ENCODE data around the gene CIART. TPM values are rescaled to one million over a fixed set of nuclear protein-coding genes. Genes with fewer than 3 reads are reported as not detected.
A peak's percentile ranks its signal among the peaks of the same experiment; 100 is the strongest.
"Not testable (repeated sequence)": the region's sequence is repeated elsewhere in the genome, so short reads cannot be mapped to it uniquely, and the experiment has no call there.

Gene CIART
- total RNA-seq, 1 experiment from 2014 or later: not detected

DNA sequence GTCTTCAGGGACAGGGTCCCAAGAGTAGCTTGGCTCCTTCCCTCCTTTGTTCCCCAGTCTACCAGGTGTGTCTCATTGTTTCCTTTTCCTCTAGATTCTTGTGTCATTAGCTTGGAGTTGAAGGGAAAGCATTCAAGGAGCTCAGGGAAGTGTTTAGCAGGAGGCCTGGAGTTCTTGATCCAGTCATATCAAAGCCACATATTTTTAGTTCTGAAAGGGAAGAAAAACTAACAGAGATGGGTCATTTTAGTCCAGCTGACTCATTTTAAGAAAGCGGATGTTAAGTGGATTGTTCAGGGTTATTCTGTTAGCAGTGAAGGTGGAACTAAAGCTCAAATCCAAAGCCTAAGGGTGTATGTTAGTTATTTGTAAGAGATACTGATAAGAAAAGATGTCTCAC, 9.0 kb upstream of the CIART start:
- Histone ChIP-seq H3K4me1 (0 out of 2 replicates have a peak, but pooled peaks cover 2% of the 10 kb centered on the region), H3K36me3 (no peaks in the 10 kb centered on the region), H3K27ac (no peak overlapping the region), H3K9me3 (replicated peaks) (no peaks in the 10 kb centered on the region), H3K27me3 (no peaks in the 10 kb centered on the region), H3K4me3 (no peak overlapping the region)
- no peak for DNase-seq

GRCh38 chr1:150280138-150280707, 2.1 kb upstream of the CIART start:
- Histone ChIP-seq H3K27ac (no peak overlapping the region), H3K27me3 (no peaks in the 10 kb centered on the region), H3K9me3 (replicated peaks) (no peaks in the 10 kb centered on the region), H3K4me1 (no peaks in the 10 kb centered on the region), H3K4me3 (no peak overlapping the region), H3K36me3 (no peaks in the 10 kb centered on the region)
- no peak for DNase-seq

DNA sequence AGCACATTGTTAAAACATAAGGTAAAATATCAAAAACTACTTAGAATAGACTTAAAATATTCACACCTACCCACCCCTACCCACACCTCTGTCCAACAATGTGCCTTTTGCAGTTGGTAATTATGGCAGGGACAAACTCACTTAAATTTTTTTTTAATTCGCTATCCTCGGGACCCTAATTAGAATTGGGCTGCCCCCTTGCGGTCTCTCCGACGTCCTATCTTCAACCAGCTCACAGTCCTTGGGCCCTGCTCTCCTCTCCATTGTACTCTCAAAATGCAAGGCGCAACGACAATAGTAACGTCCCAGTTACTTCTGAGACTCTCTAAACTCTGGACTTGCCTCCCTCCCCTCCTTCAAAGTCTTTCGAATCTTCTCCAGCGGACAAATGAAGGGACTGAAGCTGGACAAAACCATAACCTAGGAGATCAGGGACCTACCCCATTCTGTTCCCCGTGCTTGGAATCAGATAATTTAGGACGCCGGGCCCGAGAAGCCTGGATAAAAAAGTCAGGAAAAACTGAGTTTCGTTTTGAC, 1.1 kb upstream of the CIART start:
- Histone ChIP-seq H3K4me3 (no peak overlapping the region), H3K27me3 (no peaks in the 10 kb centered on the region; the same call in 1 of the 2 replicates), H3K27ac (no peak overlapping the region), H3K36me3 (no peaks in the 10 kb centered on the region), H3K4me1 (no peaks in the 10 kb centered on the region), H3K9me3 (replicated peaks) (no peaks in the 10 kb centered on the region)
- DNase-seq: no peak

GRCh38 chr1:150282558-150282958, 204 bp downstream of the CIART start:
- Histone ChIP-seq H3K36me3 (no peaks in the 10 kb centered on the region), H3K4me3 (no peak overlapping the region), H3K9me3 (replicated peaks) (no peaks in the 10 kb centered on the region), H3K27me3 (no peaks in the 10 kb centered on the region; the same call in 1 of the 2 replicates), H3K27ac (no peak overlapping the region), H3K4me1 (no peaks in the 10 kb centered on the region)
- no peak for DNase-seq

- H3K4me1 ChIP-seq: no peaks in the 10 kb centered on the region
- no peak for DNase-seq
- no peak overlapping the region for H3K4me3 ChIP-seq
These were observed 906 bp downstream of the CIART start for GRCh38 chr1:150283260-150283659.

GRCh38 chr1:150288382-150288781, 6.0 kb downstream of the CIART start:
- peaks cover 5% of the 10 kb centered on the region; the same call in 1 of the 2 replicates for H3K27me3 ChIP-seq
- H3K27ac ChIP-seq: no peak overlapping the region
- no peak overlapping the region for H3K4me3 ChIP-seq
- no peaks in the 10 kb centered on the region for H3K4me1 ChIP-seq
- no peaks in the 10 kb centered on the region for H3K36me3 ChIP-seq
- DNase-seq: no peak
- no peaks in the 10 kb centered on the region for H3K9me3 ChIP-seq (replicated peaks)

More at GRCh38 chr1:150283260-150283659, 906 bp downstream of the CIART start:
- no peak overlapping the region for H3K27ac ChIP-seq
- peaks cover under 1% of the 10 kb centered on the region; the same call in 1 of the 2 replicates for H3K27me3 ChIP-seq
- no peaks in the 10 kb centered on the region for H3K36me3 ChIP-seq
- H3K9me3 ChIP-seq (replicated peaks): no peaks in the 10 kb centered on the region

DNA sequence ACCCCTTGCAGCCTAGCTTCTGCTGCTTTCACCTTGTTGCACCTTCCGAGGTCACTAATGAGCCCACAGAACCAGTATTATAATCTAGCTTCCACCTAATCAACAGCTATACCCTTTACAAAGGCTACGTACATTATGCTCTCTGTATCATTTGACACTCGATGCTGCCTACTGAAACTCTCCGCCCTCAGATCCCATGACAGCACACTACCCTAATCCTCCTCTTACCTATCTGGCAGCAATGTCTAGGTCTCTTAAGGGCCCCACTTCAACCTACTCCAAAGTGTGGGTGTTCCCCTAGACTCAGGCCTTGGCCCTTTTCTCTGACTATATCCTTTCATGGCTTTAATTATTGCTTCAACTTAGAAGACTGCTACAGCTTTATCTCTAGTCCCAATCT, 6.5 kb downstream of the CIART start:
- H3K9me3 ChIP-seq (replicated peaks): no peaks in the 10 kb centered on the region
- H3K4me1 ChIP-seq: no peaks in the 10 kb centered on the region
- no peak for DNase-seq
- no peak overlapping the region for H3K27ac ChIP-seq
- no peaks in the 10 kb centered on the region for H3K36me3 ChIP-seq
- H3K27me3 ChIP-seq: peaks cover 5% of the 10 kb centered on the region; the same call in 1 of the 2 replicates
- no peak overlapping the region for H3K4me3 ChIP-seq

DNA sequence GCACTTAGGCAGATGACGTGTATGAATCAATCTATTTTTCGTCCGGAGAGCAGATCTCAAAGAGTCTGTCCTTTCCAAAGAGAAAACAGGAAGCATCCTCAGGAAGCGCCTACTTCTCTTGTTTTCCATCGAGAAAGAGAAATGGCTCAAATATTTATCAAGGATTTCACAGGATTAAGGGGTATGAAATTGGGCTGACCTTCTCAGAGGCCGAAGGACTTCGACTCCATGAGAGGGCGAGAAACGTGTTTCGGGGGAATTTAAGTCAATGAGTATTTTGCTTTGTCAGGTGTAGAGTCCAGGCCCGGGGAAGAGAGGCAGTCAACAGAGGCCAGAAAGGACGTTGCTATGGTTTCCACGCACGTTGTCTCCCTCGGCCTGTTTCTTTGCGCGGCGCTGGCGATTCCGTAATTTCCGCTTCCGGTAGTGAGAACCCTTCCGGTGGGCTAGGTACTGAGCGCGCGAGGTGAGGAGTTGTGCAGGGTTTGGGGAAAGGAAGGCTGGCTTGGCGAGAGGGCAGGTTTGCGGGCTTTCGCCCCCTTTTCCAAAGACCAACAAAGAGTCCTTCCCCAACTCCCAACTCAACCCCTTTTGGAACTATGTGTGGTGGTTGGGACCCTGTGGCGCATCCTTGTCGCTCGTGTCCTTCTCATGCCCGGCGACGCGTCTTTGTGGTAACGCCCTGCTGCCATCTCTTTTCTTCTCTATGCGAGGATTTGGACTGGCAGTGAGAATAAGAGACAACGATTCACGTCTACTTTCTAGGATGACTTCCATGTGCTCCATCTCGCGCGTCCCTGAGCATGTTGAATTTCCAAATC, 11.3 kb downstream of the CIART start, which contains the start of gene MRPS21:
MRPS21 (plus strand) TSS at position 429 of the 821 bp plus-strand sequence. CDS start 506 bp downstream, outside the sequence.
- peak within 1 kb of the TSS; percentile 37 for H3K27ac ChIP-seq
- H3K27me3 ChIP-seq: peaks cover under 1% of the 10 kb centered on the region; the same call in 1 of the 2 replicates
- H3K36me3 ChIP-seq: peaks cover 12% of the 10 kb centered on the region
- DNase-seq: peak; percentile 86 to 90
- H3K9me3 ChIP-seq (replicated peaks): no peaks in the 10 kb centered on the region
- peak within 1 kb of the TSS; percentile 71 for H3K4me3 ChIP-seq
- no peaks in the 10 kb centered on the region for H3K4me1 ChIP-seq

GRCh38 chr1:150295476-150295875, 13.1 kb downstream of the CIART start:
- Histone ChIP-seq H3K27ac (no peak overlapping the region), H3K4me3 (no peak overlapping the region), H3K27me3 (no peaks in the 10 kb centered on the region), H3K4me1 (no peaks in the 10 kb centered on the region), H3K9me3 (replicated peaks) (no peaks in the 10 kb centered on the region), H3K36me3 (peaks cover 14% of the 10 kb centered on the region)
- no peak for DNase-seq

- no peaks in the 10 kb centered on the region for H3K4me1 ChIP-seq
- no peaks in the 10 kb centered on the region for H3K27me3 ChIP-seq
- H3K4me3 ChIP-seq: no peak overlapping the region
- no peaks in the 10 kb centered on the region for H3K9me3 ChIP-seq (replicated peaks)
- no peak overlapping the region for H3K27ac ChIP-seq
- DNase-seq: no peak
- H3K36me3 ChIP-seq: peaks cover 30% of the 10 kb centered on the region
These were observed 17.4 kb downstream of the CIART start for GRCh38 chr1:150299716-150300115.

DNA sequence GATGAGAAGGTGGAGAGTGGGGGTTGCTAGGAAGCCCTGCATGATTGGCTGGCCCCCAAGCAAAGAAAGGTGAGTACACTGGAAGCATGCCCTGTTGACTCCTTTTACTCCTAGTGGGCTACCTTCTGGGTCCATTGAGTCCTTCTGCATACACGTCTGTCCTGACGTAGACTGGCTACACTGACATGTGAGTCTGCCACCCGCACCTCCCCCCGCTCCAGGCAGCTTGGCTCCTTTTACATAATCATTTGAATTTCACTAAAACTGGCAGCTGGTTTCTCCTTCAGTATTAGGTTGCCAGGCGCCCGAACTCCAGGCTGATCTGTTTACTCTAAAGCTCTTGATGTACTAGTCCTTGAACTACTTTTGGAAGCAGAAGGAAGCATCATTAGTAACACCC, 20.0 kb downstream of the CIART start:
- Histone ChIP-seq H3K27ac (no peak overlapping the region), H3K27me3 (no peaks in the 10 kb centered on the region), H3K36me3 (peaks cover 20% of the 10 kb centered on the region), H3K4me3 (no peak overlapping the region), H3K9me3 (replicated peaks) (no peaks in the 10 kb centered on the region), H3K4me1 (no peaks in the 10 kb centered on the region)
- DNase-seq: no peak

GRCh38 chr1:150302902-150303301, 20.5 kb downstream of the CIART start:
- Histone ChIP-seq H3K27ac (no peak overlapping the region), H3K4me1 (no peaks in the 10 kb centered on the region), H3K4me3 (no peak overlapping the region), H3K27me3 (no peaks in the 10 kb centered on the region), H3K9me3 (replicated peaks) (no peaks in the 10 kb centered on the region), H3K36me3 (peaks cover 23% of the 10 kb centered on the region)
- DNase-seq: no peak

DNA sequence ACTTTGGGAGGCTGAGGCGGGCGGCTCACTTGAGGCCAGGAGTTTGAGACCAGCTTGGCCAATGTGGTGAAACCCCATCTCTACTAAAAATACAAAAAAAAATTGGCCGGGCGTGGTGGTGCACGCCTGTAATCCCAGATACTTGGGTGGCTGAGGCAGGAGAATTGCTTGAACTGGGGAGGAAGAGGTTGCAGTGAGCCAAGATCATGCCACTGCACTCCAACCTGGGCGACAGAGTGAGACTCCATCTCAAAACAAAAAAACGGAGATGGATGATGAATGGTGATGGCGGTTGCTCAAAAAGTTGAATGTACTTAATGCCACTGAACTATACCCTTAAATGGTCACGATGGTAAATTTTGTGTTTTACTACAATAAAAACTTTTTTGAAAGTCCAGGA, 26.2 kb downstream of the CIART start:
- not testable (repeated sequence) for H3K27ac ChIP-seq; H3K9me3 ChIP-seq (replicated peaks); DNase-seq; H3K4me3 ChIP-seq; H3K27me3 ChIP-seq
- H3K36me3 ChIP-seq: peaks cover 12% of the 10 kb centered on the region
- H3K4me1 ChIP-seq: peaks cover 11% of the 10 kb centered on the region

DNA sequence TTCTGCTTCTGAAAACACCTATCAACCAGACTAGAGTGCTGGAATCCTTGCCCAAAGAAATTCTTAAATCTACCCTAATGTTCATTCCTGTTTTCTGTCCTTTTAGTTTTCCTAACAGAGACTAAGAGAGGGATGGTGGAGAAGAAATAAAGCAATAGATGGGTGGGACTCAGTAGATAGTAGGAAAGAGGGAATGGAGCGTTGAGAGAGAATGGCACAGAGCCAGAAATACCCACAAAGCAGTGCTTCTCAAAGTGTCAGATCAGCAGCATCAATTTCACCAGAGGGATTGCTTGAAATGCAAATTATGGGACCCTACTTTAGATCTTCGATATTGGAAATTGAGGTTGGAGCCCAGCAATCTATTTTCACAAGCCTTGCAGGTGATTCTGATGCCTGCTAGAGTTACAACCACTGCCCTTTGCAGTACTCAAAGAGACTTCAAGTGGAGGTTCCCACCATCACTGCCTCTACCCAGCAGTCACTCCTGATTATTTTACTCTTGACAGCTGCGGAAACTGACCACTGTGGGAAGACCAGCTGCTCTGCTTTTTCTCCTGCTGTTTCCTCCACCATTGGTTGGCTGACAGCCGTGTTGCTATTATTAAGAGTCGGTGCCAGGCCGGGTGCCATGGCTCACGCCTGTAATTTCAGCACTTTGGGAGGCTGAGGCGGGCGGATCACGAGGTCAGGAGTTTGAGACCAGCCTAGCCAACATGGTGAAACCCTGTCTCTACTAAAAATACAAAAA, 27.6 kb downstream of the CIART start:
- H3K36me3 ChIP-seq: peaks cover 8% of the 10 kb centered on the region
- H3K4me3 ChIP-seq: no peak overlapping the region
- peaks cover 17% of the 10 kb centered on the region for H3K4me1 ChIP-seq
- H3K27me3 ChIP-seq: no peaks in the 10 kb centered on the region
- peak; percentile 75 to 84 for DNase-seq
- H3K27ac ChIP-seq: peak overlapping the region; percentile 70
- no peaks in the 10 kb centered on the region for H3K9me3 ChIP-seq (replicated peaks)
